HG02981 (cell line): ENCODE data around the gene CACNA1I.

Experiments
- ATAC-seq: cut with Tn5 transposase; IDR thresholded peaks from one replicate; pipeline ENCODE4 v1.9.1; 2021; ENCODE audit warnings: mild to moderate bottlenecking, moderate library complexity; ENCODE audit not compliant: unreplicated experiment

CACNA1I gene

GRCh38 chr22:39686776-39687525 is 116.4 kb downstream of the CACNA1I start:
- no peak for ATAC-seq

GRCh38 chr22:39688186-39688785 is 117.7 kb downstream of the CACNA1I start:
- no peak for ATAC-seq

- ATAC-seq: no peak
Observed at GRCh38 chr22:39689421-39689820, 118.9 kb downstream of the CACNA1I start.

- ATAC-seq: no peak
Observed at GRCh38 chr22:39690881-39691605, 120.5 kb downstream of the CACNA1I start.

GRCh38 chr22:39693943-39694500 is 123.5 kb downstream of the CACNA1I start:
- no peak for ATAC-seq

- ATAC-seq: no peak
Observed at GRCh38 chr22:39697790-39698430, 127.4 kb downstream of the CACNA1I start.

GRCh38 chr22:39699631-39700360 is 129.2 kb downstream of the CACNA1I start:
- no peak for ATAC-seq

- no peak for ATAC-seq
Observed at GRCh38 chr22:39700565-39700964, 130.0 kb downstream of the CACNA1I start.

GRCh38 chr22:39703091-39703490 is 132.5 kb downstream of the CACNA1I start:
- no peak for ATAC-seq

- ATAC-seq: no peak
Observed at GRCh38 chr22:39703928-39704639, 133.5 kb downstream of the CACNA1I start.

GRCh38 chr22:39705386-39705785 is 134.8 kb downstream of the CACNA1I start:
- no peak for ATAC-seq

- ATAC-seq: no peak
Observed at GRCh38 chr22:39706376-39707140, 136.0 kb downstream of the CACNA1I start.

GRCh38 chr22:39707351-39707750 is 136.8 kb downstream of the CACNA1I start:
- no peak for ATAC-seq

GRCh38 chr22:39707816-39708215 is 137.3 kb downstream of the CACNA1I start:
- no peak for ATAC-seq

- no peak for ATAC-seq
Observed at GRCh38 chr22:39710380-39711150, 140.0 kb downstream of the CACNA1I start.

GRCh38 chr22:39712081-39712480 is 141.5 kb downstream of the CACNA1I start:
- no peak for ATAC-seq

GRCh38 chr22:39712751-39713525 is 142.4 kb downstream of the CACNA1I start:
- ATAC-seq: no peak
